Vagina (tissue), 2 donors: ENCODE measurements around the gene VRK1. TPM values are rescaled to one million over a fixed set of nuclear protein-coding genes. Genes with fewer than 3 reads are reported as not detected.
"Not testable (repeated sequence)": the region's sequence is repeated elsewhere in the genome, so short reads cannot be mapped to it uniquely, and the experiment has no call there.

Experiments used
- DNase-seq, 2 donors: peaks; one replicate each; pipeline ENCODE4 v3.0.0-alpha.2; 2017; ENCODE audit errors: extremely low spot score in 2 of 2
- H3K27ac ChIP-seq: fragments of 200-600 bp; sonication (generic); one replicate; pipeline ENCODE4 v1.5.1; 2019
- H3K27me3 ChIP-seq: fragments of 200-600 bp; sonication (generic); one replicate; pipeline ENCODE4 v1.5.1; 2019
- H3K36me3 ChIP-seq, 2 donors: fragments of 200-600 bp; sonication (generic); one replicate each; pipeline ENCODE4 v1.5.1; 2017 to 2019
- H3K4me1 ChIP-seq: fragments of 200-600 bp; sonication (generic); one replicate; pipeline ENCODE4 v1.5.1; 2019
- H3K4me3 ChIP-seq, 2 donors: fragments of 200-600 bp; sonication (generic); 1 replicate in 1 of 2; 2 replicates in 1 of 2; pipeline ENCODE4 v1.5.1; 2016 to 2019
- H3K9me3 ChIP-seq: fragments of 200-600 bp; sonication (generic); one replicate; pipeline ENCODE4 v1.5.1; 2019
- POLR2A ChIP-seq, 2 donors: fragments of 450-650 bp; IDR thresholded peaks; one replicate each; pipeline ENCODE4 v1.6.1; 2017; ENCODE audit warnings: antibody characterized with exemption in 2 of 2, mild to moderate bottlenecking in 2 of 2, moderate library complexity in 2 of 2
- POLR2AphosphoS5 ChIP-seq, 2 donors: sonication (generic); formaldehyde crosslinking; IDR thresholded peaks; one replicate each; pipeline ENCODE4 v1.9.0; 2017; ENCODE audit warnings: antibody characterized with exemption in 2 of 2, mild to moderate bottlenecking in 2 of 2, low read depth in 1 of 2; ENCODE audit not compliant: insufficient read depth in 1 of 2
- intact Hi-C: fragments of 100-400 bp; cut with DNase I; formaldehyde crosslinking; loops from one replicate; pipeline ENCODE4 v1.15.1; 2023
- total RNA-seq: library from RNA; depleted of rRNA; stranded (reverse); fragments of >200 nt; gene quantifications from one replicate; pipeline ENCODE4 v1.2.3, GENCODE V29; 2016
- TF ChIP-seq, protein P1 (sequence below), 3 experiments: fragments of 450-650 bp in 2 of 3; fragments of 200-600 bp in 1 of 3; sonication (generic) in 1 of 3; IDR thresholded peaks; one replicate each; pipeline ENCODE4 v1.5.1; 2017 to 2019; ENCODE audit warnings: antibody characterized with exemption in 3 of 3, mild to moderate bottlenecking in 2 of 3, moderate library complexity in 2 of 3

VRK1 gene
- total RNA-seq, 1 donor from 2014 or later, result 10.1 TPM

DNA sequence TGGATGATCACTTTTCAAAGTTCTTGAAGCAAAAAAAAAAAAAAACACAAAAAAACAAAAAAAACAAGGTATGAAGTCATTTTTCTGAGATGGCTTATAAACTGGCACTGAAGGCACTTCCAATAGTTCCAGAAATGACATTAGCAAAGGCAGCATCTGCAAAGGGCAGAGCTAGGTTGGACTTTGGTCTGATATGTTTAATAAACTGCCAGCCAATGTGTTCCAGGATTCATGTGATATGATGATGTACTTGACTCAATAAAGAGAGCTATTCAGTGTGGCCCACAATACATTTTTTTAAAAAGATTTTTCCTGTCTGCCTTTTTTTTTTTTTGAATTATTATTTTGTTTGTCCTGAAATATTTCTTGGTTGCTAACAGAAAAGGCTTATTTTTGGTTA is 79.6 kb downstream of the VRK1 start:
- Histone ChIP-seq H3K4me1 (no peaks in the 10 kb centered on the region), H3K27me3 (no peaks in the 10 kb centered on the region), H3K4me3 (no peak overlapping the region), H3K36me3 (no peaks in the 10 kb centered on the region), H3K9me3 (no peaks in the 10 kb centered on the region), H3K27ac (no peak overlapping the region)
- DNase-seq, result no peak
- intact Hi-C loops, result no loop called here
- TF ChIP-seq POLR2AphosphoS5 (IDR thresholded peaks at IDR 0.05; ENCODE audit: insufficient read depth in 1 of 2, low read depth in 1 of 2), result no peak

DNA sequence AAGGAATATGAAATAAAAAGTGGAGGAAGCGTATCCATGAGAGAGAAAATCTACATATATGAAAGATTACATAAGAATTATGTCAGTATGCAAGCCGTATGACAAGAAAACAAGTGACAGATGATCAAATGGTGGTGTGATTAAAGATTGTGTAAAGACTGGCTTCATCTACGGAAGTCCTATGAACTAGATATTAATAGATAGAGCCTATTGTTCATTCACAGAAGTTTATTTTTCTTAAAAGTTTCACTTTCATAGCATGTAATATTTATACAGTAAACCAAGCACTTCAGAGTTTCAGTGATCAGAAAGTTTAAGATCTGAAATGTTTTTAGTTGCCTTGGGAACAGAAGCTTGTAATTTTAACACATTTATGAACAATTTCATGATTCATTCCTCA is 84.5 kb downstream of the VRK1 start:
- Histone ChIP-seq H3K4me1 (no peaks in the 10 kb centered on the region), H3K27me3 (no peaks in the 10 kb centered on the region), H3K4me3 (no peak overlapping the region), H3K36me3 (no peaks in the 10 kb centered on the region), H3K9me3 (no peaks in the 10 kb centered on the region), H3K27ac (no peak overlapping the region)
- DNase-seq, result no peak
- intact Hi-C loops, result no loop called here
- TF ChIP-seq, protein P1, sequence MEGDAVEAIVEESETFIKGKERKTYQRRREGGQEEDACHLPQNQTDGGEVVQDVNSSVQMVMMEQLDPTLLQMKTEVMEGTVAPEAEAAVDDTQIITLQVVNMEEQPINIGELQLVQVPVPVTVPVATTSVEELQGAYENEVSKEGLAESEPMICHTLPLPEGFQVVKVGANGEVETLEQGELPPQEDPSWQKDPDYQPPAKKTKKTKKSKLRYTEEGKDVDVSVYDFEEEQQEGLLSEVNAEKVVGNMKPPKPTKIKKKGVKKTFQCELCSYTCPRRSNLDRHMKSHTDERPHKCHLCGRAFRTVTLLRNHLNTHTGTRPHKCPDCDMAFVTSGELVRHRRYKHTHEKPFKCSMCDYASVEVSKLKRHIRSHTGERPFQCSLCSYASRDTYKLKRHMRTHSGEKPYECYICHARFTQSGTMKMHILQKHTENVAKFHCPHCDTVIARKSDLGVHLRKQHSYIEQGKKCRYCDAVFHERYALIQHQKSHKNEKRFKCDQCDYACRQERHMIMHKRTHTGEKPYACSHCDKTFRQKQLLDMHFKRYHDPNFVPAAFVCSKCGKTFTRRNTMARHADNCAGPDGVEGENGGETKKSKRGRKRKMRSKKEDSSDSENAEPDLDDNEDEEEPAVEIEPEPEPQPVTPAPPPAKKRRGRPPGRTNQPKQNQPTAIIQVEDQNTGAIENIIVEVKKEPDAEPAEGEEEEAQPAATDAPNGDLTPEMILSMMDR (IDR thresholded peaks at IDR 0.05), result no peak

DNA sequence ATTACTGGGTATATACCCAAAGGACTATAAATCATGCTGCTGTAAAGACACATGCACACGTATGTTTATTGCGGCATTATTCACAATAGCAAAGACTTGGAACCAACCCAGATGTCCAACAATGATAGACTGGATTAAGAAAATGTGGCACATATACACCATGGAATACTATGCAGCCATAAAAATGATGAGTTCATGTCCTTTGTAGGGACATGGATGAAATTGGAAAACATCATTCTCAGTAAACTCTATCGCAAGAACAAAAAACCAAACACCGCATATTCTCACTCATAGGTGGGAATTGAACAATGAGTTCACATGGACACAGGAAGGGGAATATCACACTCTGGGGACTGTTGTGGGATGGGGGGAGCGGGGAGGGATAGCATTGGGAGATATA is 86.8 kb downstream of the VRK1 start:
- H3K36me3 ChIP-seq, H3K4me1 ChIP-seq, intact Hi-C loops, H3K27me3 ChIP-seq, DNase-seq, H3K9me3 ChIP-seq, H3K4me3 ChIP-seq, H3K27ac ChIP-seq: not testable (repeated sequence)

DNA sequence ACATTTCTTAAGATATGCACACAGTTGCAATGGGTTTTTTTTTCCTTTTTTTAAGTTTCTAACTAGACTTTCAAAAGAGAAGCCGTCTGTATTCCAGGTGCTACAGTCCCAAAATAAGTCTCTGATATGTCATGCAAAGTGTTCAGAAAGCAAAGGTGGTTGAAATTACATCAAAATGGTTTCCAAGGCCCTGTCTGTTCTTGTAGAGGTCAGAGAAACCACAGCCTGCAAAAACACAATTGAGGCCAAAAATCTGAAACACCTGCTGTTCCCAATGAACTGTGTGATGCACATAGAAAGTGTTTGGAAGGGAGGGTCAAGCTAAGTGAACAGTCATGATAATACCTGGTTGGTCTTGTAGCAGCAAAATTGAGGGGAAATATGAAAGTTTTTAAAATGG is 91.0 kb downstream of the VRK1 start:
- TF ChIP-seq POLR2AphosphoS5 (IDR thresholded peaks at IDR 0.05; ENCODE audit: insufficient read depth in 1 of 2, low read depth in 1 of 2) (no peak), POLR2A (IDR thresholded peaks at IDR 0.05) (no peak)
- TF ChIP-seq, protein P1 (IDR thresholded peaks at IDR 0.05), result no peak
- Histone ChIP-seq H3K4me3 (no peak overlapping the region), H3K4me1 (no peaks in the 10 kb centered on the region), H3K9me3 (no peaks in the 10 kb centered on the region), H3K27me3 (no peaks in the 10 kb centered on the region), H3K27ac (no peak overlapping the region), H3K36me3 (no peaks in the 10 kb centered on the region)
- DNase-seq, result no peak
- intact Hi-C loops, result no loop called here

DNA sequence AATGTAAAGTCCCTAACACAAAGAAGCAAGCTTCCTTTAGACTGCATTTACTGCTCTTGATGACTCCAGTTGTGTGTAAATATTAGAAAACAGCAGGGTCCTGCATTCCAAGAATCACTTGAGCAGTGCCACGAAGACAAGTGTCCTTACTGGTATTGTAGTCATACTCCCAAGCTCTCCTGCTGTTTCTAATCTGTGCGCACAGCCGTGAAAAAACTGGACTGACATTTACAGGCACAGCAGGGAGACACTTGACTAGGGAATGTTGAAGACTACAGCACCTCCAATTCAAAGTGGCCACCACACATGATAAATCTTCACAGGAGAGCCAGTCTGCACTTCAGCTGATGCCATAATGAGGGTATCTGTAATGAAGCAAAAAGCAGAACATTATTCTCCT is 91.4 kb downstream of the VRK1 start:
- Histone ChIP-seq H3K36me3 (no peaks in the 10 kb centered on the region), H3K27me3 (no peaks in the 10 kb centered on the region), H3K4me1 (no peaks in the 10 kb centered on the region), H3K4me3 (no peak overlapping the region), H3K27ac (no peak overlapping the region), H3K9me3 (no peaks in the 10 kb centered on the region)
- TF ChIP-seq, protein P1 (IDR thresholded peaks at IDR 0.05), result no peak
- TF ChIP-seq POLR2A (IDR thresholded peaks at IDR 0.05), result no peak
- TF ChIP-seq POLR2AphosphoS5 (IDR thresholded peaks at IDR 0.05; ENCODE audit: insufficient read depth in 1 of 2, low read depth in 1 of 2), result no peak
- no peak for DNase-seq
- intact Hi-C loops, result no loop called here

DNA sequence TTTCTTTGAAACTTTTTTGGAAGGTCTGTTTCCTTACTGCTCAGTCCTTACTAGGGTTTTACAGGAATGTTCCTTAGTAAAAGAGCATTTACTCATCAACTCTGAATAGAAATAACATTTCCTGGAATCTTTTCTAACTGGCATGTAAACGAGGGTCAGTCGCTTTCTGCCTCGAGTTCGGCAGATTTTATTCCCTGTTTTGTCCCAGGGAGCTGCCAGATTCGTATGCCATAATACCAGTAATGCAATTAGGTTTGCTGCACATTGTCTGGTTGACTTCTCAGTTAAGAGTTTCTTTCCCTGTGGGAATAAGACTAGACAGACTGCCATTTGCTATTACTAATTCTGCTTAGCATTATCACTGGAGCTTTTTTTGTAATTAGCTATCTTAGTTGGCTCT is 91.9 kb downstream of the VRK1 start:
- DNase-seq, result no peak
- intact Hi-C loops, result no loop called here
- H3K27ac ChIP-seq, result no peak overlapping the region
- H3K4me3 ChIP-seq, result no peak overlapping the region
- H3K36me3 ChIP-seq, result no peaks in the 10 kb centered on the region
- TF ChIP-seq, protein P1 (IDR thresholded peaks at IDR 0.05), result no peak
- no peak for TF ChIP-seq POLR2A (IDR thresholded peaks at IDR 0.05)
- TF ChIP-seq POLR2AphosphoS5 (IDR thresholded peaks at IDR 0.05; ENCODE audit: insufficient read depth in 1 of 2, low read depth in 1 of 2), result no peak
- H3K27me3 ChIP-seq, result no peaks in the 10 kb centered on the region
- no peaks in the 10 kb centered on the region for H3K9me3 ChIP-seq
- H3K4me1 ChIP-seq, result no peaks in the 10 kb centered on the region
